ENCODE data around the gene HEPACAM.

HEPACAM gene

GRCh38 chr11:124942466-124943253 lies 6.8 kb upstream of the HEPACAM start:
- no peak for FAIRE-seq

GRCh38 chr11:124941703-124942102 lies 5.9 kb upstream of the HEPACAM start:
- FAIRE-seq: no peak

- FAIRE-seq: no peak
Measured at GRCh38 chr11:124938970-124939369, 3.1 kb upstream of the HEPACAM start.

- FAIRE-seq: no peak
Measured at GRCh38 chr11:124938206-124938765, 2.4 kb upstream of the HEPACAM start.

- FAIRE-seq: no peak
Measured at GRCh38 chr11:124937336-124937935, 1.6 kb upstream of the HEPACAM start.

- no peak for FAIRE-seq
Measured at GRCh38 chr11:124934862-124935547, 842 bp downstream of the HEPACAM start.

- FAIRE-seq: no peak
Measured at GRCh38 chr11:124930799-124931198, 5.0 kb downstream of the HEPACAM start.

- FAIRE-seq: no peak
Measured at GRCh38 chr11:124928942-124929665, 6.7 kb downstream of the HEPACAM start.

GRCh38 chr11:124923296-124923695 lies 12.6 kb downstream of the HEPACAM start:
- FAIRE-seq: no peak

- FAIRE-seq: no peak
Measured at GRCh38 chr11:124922831-124923230, 13.0 kb downstream of the HEPACAM start.

- FAIRE-seq: no peak
Measured at GRCh38 chr11:124920870-124921609, 14.8 kb downstream of the HEPACAM start.

GRCh38 chr11:124920356-124920755 lies 15.5 kb downstream of the HEPACAM start:
- FAIRE-seq: no peak

- no peak for FAIRE-seq
Measured at GRCh38 chr11:124919898-124920297, 15.9 kb downstream of the HEPACAM start.

- no peak for FAIRE-seq
Measured at GRCh38 chr11:124918950-124919349, 16.9 kb downstream of the HEPACAM start, which contains the start of gene HEPN1. Gene HEPN1 (plus strand): TSS chr11:124919250.

- FAIRE-seq: no peak
Measured at GRCh38 chr11:124917115-124917637, 18.7 kb downstream of the HEPACAM start.

- no peak for FAIRE-seq
Measured at GRCh38 chr11:124916370-124916710, 19.5 kb downstream of the HEPACAM start.

- no peak for FAIRE-seq
Measured at GRCh38 chr11:124915541-124916369, 20.1 kb downstream of the HEPACAM start.

- no peak for FAIRE-seq
Measured at GRCh38 chr11:124902616-124903015, 33.2 kb downstream of the HEPACAM start.

- no peak for FAIRE-seq
Measured at GRCh38 chr11:124900464-124900863, 35.4 kb downstream of the HEPACAM start.

GRCh38 chr11:124899383-124900145 lies 36.3 kb downstream of the HEPACAM start:
- FAIRE-seq: no peak

Data from A204.1 (cell line).